HepG2 (cell line): Measurements from ENCODE around the gene PSMG3. TPM values are rescaled to one million over a fixed set of nuclear protein-coding genes. Genes with fewer than 3 reads are reported as not detected.

ENCODE experiments used
- CEBPG ChIP-seq: IDR thresholded peaks from 2 replicates; pipeline ENCODE4 v1.6.1; 2016
- DNMT1 ChIP-seq: sonication (generic); formaldehyde crosslinking; IDR thresholded peaks from 2 replicates; pipeline ENCODE4 v1.5.1; 2020; ENCODE audit warnings: mild to moderate bottlenecking, missing genetic modification reagents
- FOXK2 ChIP-seq: fragments of 450-650 bp; IDR thresholded peaks from 2 replicates; pipeline ENCODE4 v1.6.1; 2016
- FOXP1 ChIP-seq, 2 experiments: fragments of 450-650 bp in 1 of 2; IDR thresholded peaks; 2 replicates each; pipeline ENCODE4 v1.6.1; 2017 to 2018; ENCODE audit warnings: antibody characterized with exemption in 1 of 2
- HDAC2 ChIP-seq: sonication (generic); formaldehyde crosslinking; IDR thresholded peaks from 2 replicates; pipeline ENCODE4 v1.4.0; 2020; ENCODE audit warnings: missing genetic modification reagents
- HNF4A ChIP-seq: sonication (generic); formaldehyde crosslinking; IDR thresholded peaks from 2 replicates; pipeline ENCODE4 v1.4.0; 2020; ENCODE audit warnings: missing genetic modification reagents
- JARID2 ChIP-seq: sonication (generic); formaldehyde crosslinking; IDR thresholded peaks from 2 replicates; pipeline ENCODE4 v1.8.1; 2023; ENCODE audit warnings: missing genetic modification reagents, inconsistent platforms; ENCODE audit not compliant: insufficient replicate concordance
- JUND ChIP-seq: sonication (generic); formaldehyde crosslinking; IDR thresholded peaks from 2 replicates; pipeline ENCODE4 v1.8.0; 2022; ENCODE audit warnings: mild to moderate bottlenecking, missing genetic modification reagents
- PHF21A ChIP-seq: sonication (generic); formaldehyde crosslinking; IDR thresholded peaks from 2 replicates; pipeline ENCODE4 v1.5.0; 2020; ENCODE audit warnings: mild to moderate bottlenecking, missing genetic modification reagents
- POGZ ChIP-seq: sonication (generic); formaldehyde crosslinking; IDR thresholded peaks from 2 replicates; pipeline ENCODE4 v1.4.0; 2020; ENCODE audit warnings: mild to moderate bottlenecking, missing genetic modification reagents
- SRY ChIP-seq: sonication (generic); formaldehyde crosslinking; IDR thresholded peaks from 2 replicates; pipeline ENCODE4 v1.8.0; 2022; ENCODE audit warnings: mild to moderate bottlenecking, missing genetic modification reagents
- ZBTB42 ChIP-seq: sonication (generic); formaldehyde crosslinking; IDR thresholded peaks from 2 replicates; pipeline ENCODE4 v1.5.0; 2020; ENCODE audit warnings: mild to moderate bottlenecking, missing genetic modification reagents
- ZFY ChIP-seq: sonication (generic); formaldehyde crosslinking; IDR thresholded peaks from 2 replicates; pipeline ENCODE4 v1.4.0; 2020; ENCODE audit warnings: missing genetic modification reagents
- ZNF614 ChIP-seq: IDR thresholded peaks from 2 replicates; pipeline ENCODE4 v1.6.1; 2018; ENCODE audit warnings: missing biosample characterization, missing genetic modification reagents, inconsistent platforms, borderline replicate concordance
- ZNF619 ChIP-seq: sonication (generic); formaldehyde crosslinking; IDR thresholded peaks from 2 replicates; pipeline ENCODE4 v1.4.0; 2020; ENCODE audit warnings: mild to moderate bottlenecking, missing genetic modification reagents
- ZNF772 ChIP-seq: sonication (generic); formaldehyde crosslinking; IDR thresholded peaks from 2 replicates; pipeline ENCODE4 v1.5.0; 2020; ENCODE audit warnings: mild to moderate bottlenecking, missing genetic modification reagents
- ZNF777 ChIP-seq: sonication (generic); formaldehyde crosslinking; IDR thresholded peaks from 2 replicates; pipeline ENCODE4 v1.4.0; 2020; ENCODE audit warnings: missing genetic modification reagents
- polyA plus RNA-seq, 8 experiments: library from polyadenylated mRNA; depleted of rRNA in 3 of 8; stranded (reverse) in 7 of 8; unstranded in 1 of 8; fragments of >200 nt; fragmentation: Illumina TruSeq in 4 of 8; extraction: Trizol in 4 of 8; gene quantifications; 2 replicates each; pipeline versions ENCODE4 v1.2.1 to v1.2.3, GENCODE V29; 2011 to 2016; ENCODE audit warnings: low read depth in 4 of 8, missing spikeins in 1 of 8, mixed read lengths in 1 of 8; ENCODE audit not compliant: insufficient read depth in 1 of 8
- total RNA-seq, 5 experiments: library from RNA; depleted of rRNA; stranded (reverse); fragments of >200 nt; fragmentation: Illumina TruSeq; extraction: Trizol; gene quantifications; 2 replicates each; pipeline ENCODE4 v1.2.3, GENCODE V29; 2016; ENCODE audit warnings: low read depth in 1 of 5
- TF ChIP-seq, protein P1 (sequence below): sonication (generic); formaldehyde crosslinking; IDR thresholded peaks from 2 replicates; pipeline ENCODE4 v1.5.1; 2020; ENCODE audit warnings: mild to moderate bottlenecking, missing genetic modification reagents
- TF ChIP-seq, protein P2 (sequence below): sonication (generic); formaldehyde crosslinking; IDR thresholded peaks from 2 replicates; pipeline ENCODE4 v1.4.0; 2020; ENCODE audit warnings: mild to moderate bottlenecking, missing genetic modification reagents
- TF ChIP-seq, protein P3 (sequence below): IDR thresholded peaks from 2 replicates; pipeline ENCODE4 v1.6.1; 2016
- TF ChIP-seq, protein P4 (sequence below), 2 experiments: sonication (generic) in 1 of 2; formaldehyde crosslinking in 1 of 2; IDR thresholded peaks; 2 replicates each; pipeline versions ENCODE4 v1.4.0 to v1.6.1; 2018 to 2020; ENCODE audit warnings: missing genetic modification reagents in 2 of 2, borderline replicate concordance in 1 of 2, low read depth in 1 of 2, mild to moderate bottlenecking in 1 of 2, missing biosample characterization in 1 of 2

PSMG3 gene
- total and polyA plus RNA-seq, 2 of the 13 experiments (the other 11 are each of a cell fraction or from before 2014, with no cell fraction given), result 29.6 to 48.4 TPM

DNA sequence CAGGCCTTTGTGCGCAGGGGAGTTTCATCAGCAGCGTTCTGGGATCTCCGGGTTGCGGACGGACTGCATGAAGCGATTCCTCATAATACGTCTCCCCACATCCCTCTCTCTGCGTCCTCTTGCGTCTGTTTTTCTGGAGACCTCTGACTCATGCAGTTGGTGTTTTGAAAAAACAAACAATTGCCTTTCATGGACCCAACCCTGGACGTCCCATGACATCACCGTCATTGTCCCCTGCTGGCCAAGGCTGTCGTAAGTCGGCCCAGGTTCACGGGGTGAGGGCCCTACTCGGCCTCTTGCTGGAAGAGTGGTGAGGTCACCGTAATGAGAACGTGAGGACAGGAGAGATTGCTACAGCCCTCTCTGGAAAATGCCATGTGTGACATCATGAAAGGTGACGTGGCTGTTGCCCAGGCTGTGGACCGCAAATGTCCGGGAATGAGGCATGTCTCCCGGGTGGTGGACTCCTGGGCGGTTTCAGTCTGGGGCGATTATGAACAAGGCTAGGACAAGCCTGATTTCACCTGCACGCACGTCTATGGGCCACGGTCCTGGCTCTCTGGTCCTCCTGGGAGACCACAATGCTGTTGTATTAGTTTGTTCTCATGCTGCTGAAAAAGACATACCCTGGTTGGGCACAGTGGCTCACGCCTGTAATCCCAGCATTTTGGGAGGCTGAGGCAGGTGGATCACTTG is 49.1 kb downstream of the PSMG3 start (continued):
- no peak for TF ChIP-seq ZBTB42 (CRISPR knock-in tag)
- peak; percentile 64 for TF ChIP-seq ZFY (CRISPR knock-in tag)
- no peak; the same call in 1 of the 2 replicates for TF ChIP-seq FOXP1 (IDR thresholded peaks at IDR 0.05)
- peak; percentile 69; the same call in 1 of the 2 replicates for TF ChIP-seq FOXP1 (CRISPR knock-in tag; IDR thresholded peaks at IDR 0.05)
- no peak for TF ChIP-seq ZNF772 (CRISPR knock-in tag)
- 0 out of 2 replicates have a peak, but pooled peaks have one; percentile 9 for TF ChIP-seq FOXK2
- no peak for TF ChIP-seq ZNF614 (CRISPR knock-in tag)
- TF ChIP-seq DNMT1 (CRISPR knock-in tag), result peak; percentile 4; the same call in 1 of the 2 replicates
- 0 out of 2 replicates have a peak, but pooled peaks have one; percentile 17 for TF ChIP-seq SRY (CRISPR knock-in tag)
- TF ChIP-seq HNF4A, result peak; percentile 4; the same call in 1 of the 2 replicates
- TF ChIP-seq, protein P1, sequence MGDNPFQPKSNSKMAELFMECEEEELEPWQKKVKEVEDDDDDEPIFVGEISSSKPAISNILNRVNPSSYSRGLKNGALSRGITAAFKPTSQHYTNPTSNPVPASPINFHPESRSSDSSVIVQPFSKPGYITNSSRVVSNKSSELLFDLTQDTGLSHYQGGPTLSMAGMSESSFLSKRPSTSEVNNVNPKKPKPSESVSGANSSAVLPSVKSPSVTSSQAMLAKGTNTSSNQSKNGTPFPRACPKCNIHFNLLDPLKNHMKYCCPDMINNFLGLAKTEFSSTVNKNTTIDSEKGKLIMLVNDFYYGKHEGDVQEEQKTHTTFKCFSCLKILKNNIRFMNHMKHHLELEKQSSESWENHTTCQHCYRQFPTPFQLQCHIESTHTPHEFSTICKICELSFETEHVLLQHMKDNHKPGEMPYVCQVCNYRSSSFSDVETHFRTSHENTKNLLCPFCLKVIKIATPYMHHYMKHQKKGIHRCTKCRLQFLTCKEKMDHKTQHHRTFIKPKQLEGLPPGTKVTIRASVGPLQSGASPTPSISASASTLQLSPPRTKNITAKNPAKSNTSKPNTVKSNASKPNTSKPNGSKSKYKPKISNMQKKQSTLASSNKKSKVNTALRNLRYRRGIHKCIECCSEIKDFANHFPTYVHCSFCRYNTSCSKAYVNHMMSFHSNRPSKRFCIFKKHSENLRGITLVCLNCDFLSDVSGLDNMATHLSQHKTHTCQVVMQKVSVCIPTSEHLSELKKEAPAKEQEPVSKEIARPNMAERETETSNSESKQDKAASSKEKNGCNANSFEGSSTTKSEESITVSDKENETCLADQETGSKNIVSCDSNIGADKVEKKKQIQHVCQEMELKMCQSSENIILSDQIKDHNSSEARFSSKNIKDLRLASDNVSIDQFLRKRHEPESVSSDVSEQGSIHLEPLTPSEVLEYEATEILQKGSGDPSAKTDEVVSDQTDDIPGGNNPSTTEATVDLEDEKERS (CRISPR knock-in tag), result peak; percentile 39; the same call in 1 of the 2 replicates
- peak; percentile 69 for TF ChIP-seq CEBPG (CRISPR knock-in tag)
- 0 out of 2 replicates have a peak, but pooled peaks have one; percentile 20 for TF ChIP-seq POGZ (CRISPR knock-in tag)
- TF ChIP-seq, protein P2, sequence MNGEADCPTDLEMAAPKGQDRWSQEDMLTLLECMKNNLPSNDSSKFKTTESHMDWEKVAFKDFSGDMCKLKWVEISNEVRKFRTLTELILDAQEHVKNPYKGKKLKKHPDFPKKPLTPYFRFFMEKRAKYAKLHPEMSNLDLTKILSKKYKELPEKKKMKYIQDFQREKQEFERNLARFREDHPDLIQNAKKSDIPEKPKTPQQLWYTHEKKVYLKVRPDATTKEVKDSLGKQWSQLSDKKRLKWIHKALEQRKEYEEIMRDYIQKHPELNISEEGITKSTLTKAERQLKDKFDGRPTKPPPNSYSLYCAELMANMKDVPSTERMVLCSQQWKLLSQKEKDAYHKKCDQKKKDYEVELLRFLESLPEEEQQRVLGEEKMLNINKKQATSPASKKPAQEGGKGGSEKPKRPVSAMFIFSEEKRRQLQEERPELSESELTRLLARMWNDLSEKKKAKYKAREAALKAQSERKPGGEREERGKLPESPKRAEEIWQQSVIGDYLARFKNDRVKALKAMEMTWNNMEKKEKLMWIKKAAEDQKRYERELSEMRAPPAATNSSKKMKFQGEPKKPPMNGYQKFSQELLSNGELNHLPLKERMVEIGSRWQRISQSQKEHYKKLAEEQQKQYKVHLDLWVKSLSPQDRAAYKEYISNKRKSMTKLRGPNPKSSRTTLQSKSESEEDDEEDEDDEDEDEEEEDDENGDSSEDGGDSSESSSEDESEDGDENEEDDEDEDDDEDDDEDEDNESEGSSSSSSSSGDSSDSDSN (CRISPR knock-in tag), result 0 out of 2 replicates have a peak, but pooled peaks have one; percentile 52
- TF ChIP-seq, protein P3, sequence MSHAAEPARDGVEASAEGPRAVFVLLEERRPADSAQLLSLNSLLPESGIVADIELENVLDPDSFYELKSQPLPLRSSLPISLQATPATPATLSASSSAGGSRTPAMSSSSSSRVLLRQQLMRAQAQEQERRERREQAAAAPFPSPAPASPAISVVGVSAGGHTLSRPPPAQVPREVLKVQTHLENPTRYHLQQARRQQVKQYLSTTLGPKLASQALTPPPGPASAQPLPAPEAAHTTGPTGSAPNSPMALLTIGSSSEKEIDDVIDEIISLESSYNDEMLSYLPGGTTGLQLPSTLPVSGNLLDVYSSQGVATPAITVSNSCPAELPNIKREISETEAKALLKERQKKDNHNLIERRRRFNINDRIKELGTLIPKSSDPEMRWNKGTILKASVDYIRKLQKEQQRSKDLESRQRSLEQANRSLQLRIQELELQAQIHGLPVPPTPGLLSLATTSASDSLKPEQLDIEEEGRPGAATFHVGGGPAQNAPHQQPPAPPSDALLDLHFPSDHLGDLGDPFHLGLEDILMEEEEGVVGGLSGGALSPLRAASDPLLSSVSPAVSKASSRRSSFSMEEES, result peak; percentile 83
- TF ChIP-seq ZNF777 (CRISPR knock-in tag), result 0 out of 2 replicates have a peak, but pooled peaks have one; percentile 49
- no peak for TF ChIP-seq ZNF619 (CRISPR knock-in tag)
- peak; percentile 95 for TF ChIP-seq JUND (CRISPR knock-in tag)
- TF ChIP-seq PHF21A, result peak; percentile 81; the same call in 1 of the 2 replicates
- TF ChIP-seq, protein P4, sequence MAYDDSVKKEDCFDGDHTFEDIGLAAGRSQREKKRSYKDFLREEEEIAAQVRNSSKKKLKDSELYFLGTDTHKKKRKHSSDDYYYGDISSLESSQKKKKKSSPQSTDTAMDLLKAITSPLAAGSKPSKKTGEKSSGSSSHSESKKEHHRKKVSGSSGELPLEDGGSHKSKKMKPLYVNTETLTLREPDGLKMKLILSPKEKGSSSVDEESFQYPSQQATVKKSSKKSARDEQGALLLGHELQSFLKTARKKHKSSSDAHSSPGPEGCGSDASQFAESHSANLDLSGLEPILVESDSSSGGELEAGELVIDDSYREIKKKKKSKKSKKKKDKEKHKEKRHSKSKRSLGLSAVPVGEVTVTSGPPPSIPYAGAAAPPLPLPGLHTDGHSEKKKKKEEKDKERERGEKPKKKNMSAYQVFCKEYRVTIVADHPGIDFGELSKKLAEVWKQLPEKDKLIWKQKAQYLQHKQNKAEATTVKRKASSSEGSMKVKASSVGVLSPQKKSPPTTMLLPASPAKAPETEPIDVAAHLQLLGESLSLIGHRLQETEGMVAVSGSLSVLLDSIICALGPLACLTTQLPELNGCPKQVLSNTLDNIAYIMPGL (CRISPR knock-in tag; IDR thresholded peaks at IDR 0.05; ENCODE audit: borderline replicate concordance in 1 of 2, low read depth in 1 of 2), result peak; percentile 32 to 50; a peak in 1 of 4 replicates
- peak; percentile 72 for TF ChIP-seq HDAC2
- TF ChIP-seq JARID2 (CRISPR knock-in tag), result peak; percentile 54
